OCI-LY3 (cell line): ENCODE measurements around the gene CNTNAP2.

Experiments used
- CTCF ChIP-seq: fragments of 200-600, 300-600 bp; sonication (generic); IDR thresholded peaks from 2 replicates; pipeline ENCODE4 v1.5.1; 2014; ENCODE audit warnings: antibody characterized with exemption, low read length, low read depth
- EZH2phosphoT487 ChIP-seq: fragments of 200-600 bp; shearing (Covaris generic); IDR thresholded peaks from 2 replicates; pipeline ENCODE4 v1.6.1; 2018; ENCODE audit warnings: antibody characterized with exemption, mixed run types, low read depth

DNA sequence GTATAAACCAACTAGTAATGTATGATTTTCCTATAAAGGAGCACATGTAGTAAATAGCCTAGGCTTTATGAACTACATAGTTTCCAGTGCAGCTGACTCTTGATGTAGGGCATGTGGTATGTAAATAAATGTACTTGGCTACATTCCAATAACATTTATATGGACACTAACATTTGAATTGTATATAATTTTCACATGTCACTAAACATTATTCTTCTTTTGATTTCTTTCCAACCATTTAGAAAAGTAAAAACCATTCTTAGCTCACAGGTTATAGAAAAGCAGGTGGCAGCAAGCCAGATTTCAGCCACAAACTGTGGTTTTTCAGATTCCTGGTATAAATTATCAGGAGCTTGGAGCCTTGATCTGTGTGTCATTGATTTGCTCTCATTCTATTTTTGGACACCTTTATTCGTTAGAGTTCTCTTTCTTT lies 1182.0 kb downstream of the CNTNAP2 start:
- TF ChIP-seq CTCF (no peak), EZH2phosphoT487 (no peak)
